Right lobe of liver (tissue), 6 donors: ENCODE results near the gene TLNRD1. TPM values are rescaled to one million over a fixed set of nuclear protein-coding genes. Genes with fewer than 3 reads are reported as not detected.
A peak's percentile ranks its signal among the peaks of the same experiment; 100 is the strongest.

Experiments
- ATAC-seq, 4 donors: fragments of 200-7000 bp; cut with Tn5 transposase; one replicate each; pipeline ENCODE4 v1.9.1; 2020; ENCODE audit warnings: mild to moderate bottlenecking in 4 of 4, moderate library complexity in 4 of 4
- DNase-seq, 3 donors: peaks; one replicate each; pipeline ENCODE4 v3.0.0-alpha.2; 2020
- H3K27ac ChIP-seq, 3 donors: fragments of 200-600 bp; one replicate each; pipeline ENCODE4 v1.8.0; 2022
- H3K27me3 ChIP-seq, 2 donors: fragments of 200-600 bp; one replicate each; pipeline ENCODE4 v1.8.0; 2022
- H3K36me3 ChIP-seq, 4 donors: fragments of 200-600 bp; sonication (generic) in 1 of 4; one replicate each; pipeline versions ENCODE4 v1.5.1 to v1.8.0; 2017 to 2022; ENCODE audit warnings: control low read depth in 1 of 4
- H3K4me1 ChIP-seq, 4 donors: fragments of 200-600 bp; sonication (generic) in 1 of 4; one replicate each; pipeline versions ENCODE4 v1.5.1 to v1.8.0; 2017 to 2022; ENCODE audit warnings: control low read depth in 1 of 4
- H3K4me3 ChIP-seq, 3 donors: fragments of 200-600 bp; one replicate each; pipeline ENCODE4 v1.8.0; 2022
- H3K9me3 ChIP-seq, 4 donors: fragments of 200-600 bp; sonication (generic) in 1 of 4; one replicate each; pipeline versions ENCODE4 v1.5.1 to v1.8.0; 2017 to 2022; ENCODE audit warnings: control low read depth in 1 of 4
- POLR2A ChIP-seq: fragments of 450-650 bp; IDR thresholded peaks from one replicate; pipeline ENCODE4 v1.6.1; 2017; ENCODE audit warnings: antibody characterized with exemption, mild to moderate bottlenecking
- WGBS: methylation state at CpG from one replicate; pipeline ENCODE4 v1.1.6; 2018; ENCODE audit warnings: low coverage, low lambda C conversion rate; ENCODE audit not compliant: insufficient coverage; ENCODE audit errors: missing lambda C conversion rate; 5-methylcytosine and 5-hydroxymethylcytosine counted together
- intact Hi-C, 2 donors: fragments of 100-400 bp; cut with DNase I; formaldehyde crosslinking; loops; one replicate each; pipeline versions ENCODE4 v1.11.2 to v1.14.1; 2022
- total RNA-seq, 6 experiments: library from RNA; depleted of rRNA in 2 of 6; stranded (reverse); fragments of >200 nt in 2 of 6; fragmentation: NEBNext Ultra II Directional in 3 of 6; extraction: Animal tissue kit (Norgen Biotek cat#: 25700) in 3 of 6; gene quantifications; one replicate each; pipeline versions ENCODE4 v1.1.0 to v1.2.4, GENCODE V29; 2016 to 2023
- TF ChIP-seq, protein P1 (sequence below), 4 donors: fragments of 200-600 bp in 3 of 4; fragments of 450-650 bp in 1 of 4; IDR thresholded peaks; one replicate each; pipeline versions ENCODE4 v1.5.1 to v1.8.0; 2016 to 2022; ENCODE audit warnings: antibody characterized with exemption in 4 of 4, mild to moderate bottlenecking in 2 of 4
- donor health status: DM: no; HTN: yes; CAD: no.
- donor health status: DM: no; HTN: no; CAD: no.
- donor health status: DM: no; HTN: no; CAD: no.
- donor health status: DM: no; HTN: yes; CAD: no.
- donor health status: DM: no; HTN: yes; CAD: no.

TLNRD1 gene
- total RNA-seq, 6 experiments from 2014 or later = 3.0 to 7.4 (median 5.5) TPM

DNA sequence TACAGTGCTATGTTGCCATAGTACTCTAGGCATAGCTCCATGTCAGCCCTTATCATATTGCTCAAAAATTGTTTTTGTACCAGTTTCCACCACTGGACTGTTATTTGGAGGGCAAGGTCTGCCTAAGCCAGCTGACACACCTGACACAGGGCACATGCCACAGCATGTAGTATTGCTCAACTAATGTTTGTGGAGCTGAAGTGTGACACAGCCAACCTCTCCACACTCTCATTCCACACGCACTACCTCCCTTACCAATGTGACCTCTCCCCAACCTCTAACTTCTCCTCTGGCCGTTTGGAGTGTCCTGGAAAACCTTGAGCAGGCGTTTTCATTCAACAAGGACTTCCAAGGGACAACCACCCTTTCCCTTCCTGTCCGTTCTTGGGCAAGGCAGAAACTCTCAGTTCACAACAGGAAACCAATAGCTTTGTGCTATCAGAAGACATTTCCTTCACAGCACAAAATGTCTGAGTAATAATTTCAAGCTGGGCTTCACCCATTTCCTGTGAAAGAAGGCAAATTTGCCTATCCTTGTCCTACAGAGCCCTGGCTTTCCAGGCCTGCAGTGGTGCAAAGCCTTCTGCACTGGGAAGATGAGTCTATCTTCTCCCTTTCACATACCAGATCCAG, 38.4 kb downstream of the TLNRD1 start:
- WGBS = 8% methylated on average over 4 of the region's 4 CpGs

DNA sequence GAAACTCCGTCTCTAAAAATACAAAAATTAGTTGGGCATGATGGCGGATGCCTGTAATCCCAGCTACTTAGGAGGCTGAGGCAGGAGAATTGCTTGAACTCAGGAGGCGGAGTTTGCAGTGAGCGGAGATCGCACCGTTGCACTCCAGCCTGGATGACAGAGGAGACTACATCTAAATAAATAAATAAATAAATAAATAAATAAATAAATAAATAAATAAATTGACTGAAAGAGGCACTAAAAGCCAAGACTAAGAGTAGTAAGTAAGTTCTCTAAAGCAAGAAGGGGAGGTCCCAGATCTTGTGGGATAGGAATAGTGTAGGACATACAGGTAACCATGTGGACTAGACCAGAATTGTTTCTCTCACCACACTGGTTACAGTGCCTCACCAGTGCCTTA, 40.0 kb downstream of the TLNRD1 start:
- H3K27me3 ChIP-seq = no peaks in the 10 kb centered on the region
- H3K36me3 ChIP-seq = no peaks in the 10 kb centered on the region
- ATAC-seq (no peak), DNase-seq (no peak)
- peaks cover 0 to 27% (median 9%) of the 10 kb centered on the region in 4 donors for H3K4me1 ChIP-seq
- intact Hi-C loops = no loop called here
- WGBS = 98% methylated on average over 6 of the region's 6 CpGs
- TF ChIP-seq, protein P1, sequence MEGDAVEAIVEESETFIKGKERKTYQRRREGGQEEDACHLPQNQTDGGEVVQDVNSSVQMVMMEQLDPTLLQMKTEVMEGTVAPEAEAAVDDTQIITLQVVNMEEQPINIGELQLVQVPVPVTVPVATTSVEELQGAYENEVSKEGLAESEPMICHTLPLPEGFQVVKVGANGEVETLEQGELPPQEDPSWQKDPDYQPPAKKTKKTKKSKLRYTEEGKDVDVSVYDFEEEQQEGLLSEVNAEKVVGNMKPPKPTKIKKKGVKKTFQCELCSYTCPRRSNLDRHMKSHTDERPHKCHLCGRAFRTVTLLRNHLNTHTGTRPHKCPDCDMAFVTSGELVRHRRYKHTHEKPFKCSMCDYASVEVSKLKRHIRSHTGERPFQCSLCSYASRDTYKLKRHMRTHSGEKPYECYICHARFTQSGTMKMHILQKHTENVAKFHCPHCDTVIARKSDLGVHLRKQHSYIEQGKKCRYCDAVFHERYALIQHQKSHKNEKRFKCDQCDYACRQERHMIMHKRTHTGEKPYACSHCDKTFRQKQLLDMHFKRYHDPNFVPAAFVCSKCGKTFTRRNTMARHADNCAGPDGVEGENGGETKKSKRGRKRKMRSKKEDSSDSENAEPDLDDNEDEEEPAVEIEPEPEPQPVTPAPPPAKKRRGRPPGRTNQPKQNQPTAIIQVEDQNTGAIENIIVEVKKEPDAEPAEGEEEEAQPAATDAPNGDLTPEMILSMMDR (IDR thresholded peaks at IDR 0.05) = no peak
- no peak for TF ChIP-seq POLR2A
- no peak overlapping the region for H3K27ac ChIP-seq
- no peak overlapping the region for H3K4me3 ChIP-seq
- no peaks in the 10 kb centered on the region for H3K9me3 ChIP-seq

More for the DNA sequence above, 38.4 kb downstream of the TLNRD1 start:
- H3K27me3 ChIP-seq = no peaks in the 10 kb centered on the region
- no peaks in the 10 kb centered on the region for H3K36me3 ChIP-seq
- ATAC-seq = peak; percentile 92 to 98 (median 93)
- intact Hi-C loops = no loop called here
- H3K27ac ChIP-seq = peak overlapping the region; percentile 35 to 90 (median 69)
- no peak for TF ChIP-seq POLR2A
- TF ChIP-seq, protein P1 (IDR thresholded peaks at IDR 0.05) = peak in 1 of 4 donors; percentile 27
- no peaks in the 10 kb centered on the region for H3K9me3 ChIP-seq
- peaks cover 0 to 27% (median 9%) of the 10 kb centered on the region in 4 donors for H3K4me1 ChIP-seq
- peak; percentile 56 to 87 (median 71) for DNase-seq
- H3K4me3 ChIP-seq = no peak overlapping the region

DNA sequence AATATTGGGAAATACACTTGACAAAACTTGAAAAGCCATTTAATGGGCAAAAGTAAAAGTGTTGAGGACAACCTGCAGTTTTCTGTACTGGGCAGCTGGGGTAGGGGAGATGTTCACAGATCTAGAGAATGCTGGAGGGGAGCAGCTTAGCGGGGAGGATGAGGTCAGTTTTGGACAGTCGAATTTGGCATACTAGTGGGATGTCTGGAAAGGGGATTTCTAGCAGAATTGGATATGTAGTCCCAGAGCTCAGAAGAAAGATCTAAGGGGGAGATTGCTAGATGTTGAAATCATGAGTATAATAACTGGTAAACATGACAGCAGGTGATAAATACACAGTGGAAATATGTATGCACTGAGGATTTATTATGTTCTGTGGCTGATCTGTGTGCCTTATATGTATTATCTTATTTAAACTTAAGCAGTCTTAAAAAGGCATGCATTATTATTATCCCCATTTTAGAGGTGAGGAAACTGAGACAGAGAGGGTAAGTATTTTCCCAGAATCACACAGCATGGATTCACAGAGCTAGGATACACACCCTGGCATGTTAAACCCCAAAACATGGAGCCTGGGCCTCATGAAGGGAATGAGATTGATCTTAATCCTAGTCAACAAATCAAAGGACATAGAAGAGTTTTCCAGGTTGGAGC, 42.7 kb downstream of the TLNRD1 start:
- no peak for ATAC-seq
- intact Hi-C loops = no loop called here
- no peak overlapping the region for H3K27ac ChIP-seq
- H3K36me3 ChIP-seq = no peaks in the 10 kb centered on the region
- TF ChIP-seq POLR2A = no peak
- TF ChIP-seq, protein P1 (IDR thresholded peaks at IDR 0.05) = no peak
- peaks cover 0 to 26% (median 7%) of the 10 kb centered on the region in 4 donors for H3K4me1 ChIP-seq
- DNase-seq = no peak
- no peak overlapping the region for H3K4me3 ChIP-seq
- H3K9me3 ChIP-seq = no peaks in the 10 kb centered on the region
- WGBS = 93% methylated on average over 2 of the region's 2 CpGs
- no peaks in the 10 kb centered on the region for H3K27me3 ChIP-seq

DNA sequence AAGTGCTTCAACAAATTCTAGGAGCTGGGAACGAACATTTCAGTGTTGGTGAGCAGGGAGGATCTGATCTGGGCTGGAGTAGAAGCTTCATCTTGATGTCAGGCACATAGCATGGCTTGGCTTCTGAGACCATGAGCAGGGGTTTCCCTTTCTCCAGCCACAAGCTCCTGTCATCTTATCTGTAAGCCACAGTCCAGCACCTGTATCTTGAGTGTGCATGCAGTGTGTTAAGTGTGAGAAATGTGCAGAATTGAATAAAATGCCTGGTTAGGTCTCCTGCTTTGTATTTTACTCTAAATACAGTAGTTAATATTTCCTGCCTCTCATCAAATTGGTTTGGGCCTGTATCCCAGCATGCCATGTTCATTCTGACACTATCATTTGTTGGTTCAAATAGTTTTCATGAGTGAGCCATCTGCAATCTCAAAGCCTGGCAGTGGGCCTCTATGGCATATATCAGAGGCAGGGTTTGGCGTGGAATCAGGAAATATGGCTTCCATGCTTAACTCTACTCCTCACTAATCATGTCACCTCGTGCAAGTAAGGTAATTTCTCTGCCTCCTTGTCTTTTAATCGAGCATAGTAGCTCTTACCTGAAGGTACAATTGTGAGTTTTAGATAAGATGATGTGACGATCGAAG, 43.3 kb downstream of the TLNRD1 start:
- intact Hi-C loops = no loop called here
- TF ChIP-seq POLR2A = no peak
- TF ChIP-seq, protein P1 (IDR thresholded peaks at IDR 0.05) = no peak
- WGBS = 85% methylated on average over 4 of the region's 6 CpGs
- DNase-seq (no peak), ATAC-seq (no peak)
- H3K27ac ChIP-seq = no peak overlapping the region
- peaks cover 0 to 22% (median 5%) of the 10 kb centered on the region in 4 donors for H3K4me1 ChIP-seq
- no peak overlapping the region for H3K4me3 ChIP-seq
- H3K36me3 ChIP-seq = no peaks in the 10 kb centered on the region
- H3K9me3 ChIP-seq = no peaks in the 10 kb centered on the region
- H3K27me3 ChIP-seq = no peaks in the 10 kb centered on the region
